Activated CD4-positive, CD25-positive, alpha-beta regulatory T cell treated with anti-CD3 and anti-CD28 coated beads, Interleukin-2, amount 50 U/mL, for 16 hours (primary cell): ENCODE results near the gene MYO5C.

Experiments used
- DNase-seq: peaks from one replicate; pipeline ENCODE4 v3.0.0-alpha.2; 2020; ENCODE audit warnings: low read depth, low spot score

Gene MYO5C

DNA sequence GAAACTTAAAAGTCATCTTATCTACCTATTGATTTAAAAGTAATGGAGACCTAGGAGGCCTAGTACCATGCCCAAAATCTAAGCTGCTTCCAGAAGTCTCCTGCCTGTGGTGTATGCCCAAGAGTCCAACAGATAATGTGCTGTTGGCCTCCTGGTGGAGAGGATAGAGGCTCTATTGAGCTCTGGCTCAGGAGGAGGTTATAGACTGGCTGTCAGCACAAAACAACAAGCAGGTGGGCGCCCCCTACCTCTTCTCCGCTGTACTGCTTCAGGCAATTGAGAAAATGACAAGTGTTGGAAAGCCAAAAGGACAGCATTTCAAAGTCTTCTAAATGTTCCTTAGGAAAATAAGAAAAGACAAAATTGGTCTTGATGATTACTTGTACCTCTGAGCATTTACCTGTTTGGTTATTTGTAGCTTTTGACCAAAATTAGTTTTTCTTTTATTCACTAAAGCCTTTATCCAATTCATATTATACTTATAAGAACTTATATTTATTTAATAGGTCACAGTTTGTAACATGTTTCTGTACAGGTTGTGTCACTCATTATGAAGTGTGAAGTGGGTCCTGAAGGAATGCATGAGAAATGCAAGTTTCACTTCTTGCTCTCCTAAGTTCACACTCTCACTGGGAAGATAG, 87.2 kb downstream of the MYO5C start:
- peak; percentile 61 for DNase-seq

DNA sequence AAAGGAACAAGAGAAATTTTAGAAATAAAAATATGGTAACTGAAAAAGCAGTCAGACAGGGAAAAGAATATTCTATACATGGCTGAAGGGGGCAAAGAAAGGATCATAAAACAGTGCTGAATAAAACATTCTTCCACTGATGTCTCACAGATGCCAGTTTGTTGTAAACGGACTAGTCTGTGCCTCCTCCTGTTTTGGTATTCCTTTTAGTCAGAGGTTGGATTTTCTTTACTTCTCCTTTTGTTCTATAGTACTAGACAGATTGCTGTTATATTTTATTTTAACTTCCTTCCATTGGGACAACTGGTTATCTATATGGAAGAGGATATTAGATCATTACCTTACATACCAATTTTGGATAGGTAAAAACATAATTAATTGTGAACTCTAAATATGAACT, 88.4 kb downstream of the MYO5C start:
- no peak for DNase-seq

- no peak for DNase-seq
Observed at GRCh38 chr15:52206446-52206845, 89.2 kb downstream of the MYO5C start.

- DNase-seq = no peak
Observed at GRCh38 chr15:52204657-52205056, 90.9 kb downstream of the MYO5C start.

- DNase-seq = no peak
Observed at GRCh38 chr15:52200831-52201365, 94.7 kb downstream of the MYO5C start.

DNA sequence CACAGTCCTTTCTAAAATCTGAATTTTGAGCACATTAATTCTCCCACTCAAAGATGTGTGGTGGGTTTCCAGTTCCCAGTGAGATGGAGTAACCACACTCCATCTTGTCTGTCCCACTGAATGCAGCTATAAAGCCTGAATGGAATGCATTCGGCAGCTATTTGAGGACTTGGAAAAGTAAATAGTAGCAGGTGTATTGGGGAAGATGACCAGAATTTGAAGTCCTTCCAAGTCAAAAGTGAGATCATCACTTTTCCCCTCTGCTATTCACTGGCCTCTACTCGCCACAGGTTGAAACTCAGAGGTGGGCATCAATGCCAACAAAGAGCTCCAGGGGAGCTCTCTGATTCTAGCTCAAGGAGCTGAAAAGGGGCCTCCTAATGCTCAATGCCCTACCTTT, 96.3 kb downstream of the MYO5C start:
- no peak for DNase-seq

GRCh38 chr15:52196891-52197290, 98.7 kb downstream of the MYO5C start:
- no peak for DNase-seq

- no peak for DNase-seq
Observed at GRCh38 chr15:52193791-52194190, 101.8 kb downstream of the MYO5C start.

DNA sequence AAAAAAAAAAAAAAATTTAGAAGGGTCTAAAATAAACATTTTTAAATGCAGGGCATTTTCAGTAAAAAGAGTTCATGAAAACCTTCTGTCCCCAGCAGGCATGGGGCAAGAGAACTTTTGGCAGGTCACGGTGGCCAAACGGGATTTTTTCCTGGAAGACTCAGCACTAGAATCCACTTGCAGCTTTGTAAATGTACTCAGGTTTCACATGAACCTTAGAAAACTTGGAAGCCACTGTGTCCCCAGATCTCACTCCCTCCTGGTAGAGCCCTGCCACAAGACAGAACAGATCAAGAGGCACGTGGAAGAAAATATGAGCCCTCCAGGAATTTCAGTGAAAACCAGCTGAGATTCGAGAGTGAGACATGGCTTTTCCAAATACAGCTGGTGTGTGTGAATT, 102.3 kb downstream of the MYO5C start:
- no peak for DNase-seq

DNA sequence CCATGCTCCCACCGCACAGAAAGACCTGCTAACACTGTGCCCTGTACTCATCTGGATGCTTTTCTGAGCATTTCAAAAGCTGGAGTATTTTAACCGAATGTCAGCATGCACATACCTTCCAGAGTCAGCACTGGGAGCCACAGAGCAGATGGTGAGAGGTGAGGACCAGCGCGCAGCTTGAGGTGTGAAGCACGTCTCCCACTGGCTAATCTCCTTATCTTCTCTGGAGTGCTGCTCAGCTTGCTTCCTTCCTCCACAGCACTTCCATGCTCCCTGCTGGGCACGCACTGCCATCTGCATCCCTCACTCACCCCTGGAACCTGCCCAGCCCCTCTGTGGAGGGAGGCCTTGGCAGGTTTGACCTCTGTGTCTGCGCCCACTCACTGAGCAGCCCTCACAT, 104.4 kb downstream of the MYO5C start, which contains the start of gene GNB5:
GNB5 (minus strand) TSS at position 186 of the 400 bp plus-strand sequence. CDS start 6,716 bp downstream, outside the sequence.
- no peak for DNase-seq

- DNase-seq = no peak
Observed at GRCh38 chr15:52186651-52187486, 108.7 kb downstream of the MYO5C start.

DNA sequence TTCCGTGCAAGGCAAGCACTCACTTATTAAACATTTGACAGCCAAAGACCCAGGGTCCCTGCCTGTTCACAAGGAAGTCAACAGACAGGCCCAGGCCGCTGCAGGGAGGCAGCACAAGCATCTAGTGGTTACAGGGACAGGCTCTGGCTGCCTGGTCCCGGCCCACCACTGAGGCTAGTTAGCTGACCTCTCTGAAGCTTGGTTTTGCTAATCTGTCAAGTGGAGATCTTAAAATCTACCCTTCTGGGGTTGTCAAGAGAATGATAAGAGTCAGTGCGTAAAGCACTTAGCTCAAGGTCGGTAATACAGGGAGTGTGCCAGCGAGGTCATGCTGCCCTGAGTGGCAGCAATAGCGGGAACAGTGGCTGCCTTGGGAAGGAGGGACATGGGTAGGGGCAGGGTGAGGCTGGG, 110.4 kb downstream of the MYO5C start:
- no peak for DNase-seq

DNA sequence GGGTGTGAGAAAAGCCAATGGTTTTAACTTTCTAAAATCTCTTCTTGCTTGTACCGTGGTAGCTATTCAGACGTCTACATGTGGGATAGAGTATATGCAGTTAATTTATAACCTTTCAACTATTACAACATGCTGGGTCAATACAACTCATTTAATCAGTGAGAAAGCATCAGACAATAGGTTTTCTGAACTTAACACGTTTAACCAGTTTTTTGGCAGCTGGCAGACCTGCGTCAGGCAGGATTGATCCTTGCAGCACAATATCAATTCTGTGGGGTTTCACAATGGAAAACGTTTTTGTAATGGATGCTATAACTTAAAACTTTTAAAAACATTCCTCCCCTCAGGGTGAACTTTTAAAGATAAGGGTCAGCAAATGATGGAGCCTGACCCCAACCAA, 110.9 kb downstream of the MYO5C start:
- no peak for DNase-seq

GRCh38 chr15:52183562-52184173, 111.9 kb downstream of the MYO5C start:
- DNase-seq = no peak

GRCh38 chr15:52181938-52182780, 113.4 kb downstream of the MYO5C start:
- DNase-seq = no peak

DNA sequence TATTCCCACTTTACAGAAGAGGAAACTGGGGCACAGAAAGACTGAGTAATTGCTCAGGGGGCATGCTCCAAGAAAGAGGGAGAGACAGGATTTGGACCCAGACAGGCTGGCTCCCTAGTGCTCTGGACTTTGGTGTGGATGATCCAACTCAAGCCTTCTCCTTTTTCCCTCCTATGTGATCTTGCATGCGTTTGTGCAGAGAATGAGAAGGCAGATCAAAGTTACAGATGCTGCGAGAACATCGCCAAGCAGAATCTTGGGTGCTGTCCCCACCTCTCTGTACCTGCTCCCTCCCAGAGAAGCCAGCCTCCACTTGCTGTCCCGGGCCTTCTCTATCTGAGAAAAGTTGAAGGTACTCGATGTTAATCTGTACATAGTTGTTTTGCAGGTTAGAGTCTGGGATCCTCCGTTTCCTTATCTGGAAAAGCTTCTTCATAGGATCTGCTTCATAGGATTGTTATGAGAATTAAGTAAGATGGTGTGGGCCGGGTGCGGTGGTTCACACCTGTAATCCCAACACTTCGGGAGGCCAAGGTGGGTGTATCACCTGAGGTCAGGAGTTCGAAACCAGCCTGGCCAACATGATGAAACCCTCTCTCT, 114.7 kb downstream of the MYO5C start:
- DNase-seq = no peak

DNA sequence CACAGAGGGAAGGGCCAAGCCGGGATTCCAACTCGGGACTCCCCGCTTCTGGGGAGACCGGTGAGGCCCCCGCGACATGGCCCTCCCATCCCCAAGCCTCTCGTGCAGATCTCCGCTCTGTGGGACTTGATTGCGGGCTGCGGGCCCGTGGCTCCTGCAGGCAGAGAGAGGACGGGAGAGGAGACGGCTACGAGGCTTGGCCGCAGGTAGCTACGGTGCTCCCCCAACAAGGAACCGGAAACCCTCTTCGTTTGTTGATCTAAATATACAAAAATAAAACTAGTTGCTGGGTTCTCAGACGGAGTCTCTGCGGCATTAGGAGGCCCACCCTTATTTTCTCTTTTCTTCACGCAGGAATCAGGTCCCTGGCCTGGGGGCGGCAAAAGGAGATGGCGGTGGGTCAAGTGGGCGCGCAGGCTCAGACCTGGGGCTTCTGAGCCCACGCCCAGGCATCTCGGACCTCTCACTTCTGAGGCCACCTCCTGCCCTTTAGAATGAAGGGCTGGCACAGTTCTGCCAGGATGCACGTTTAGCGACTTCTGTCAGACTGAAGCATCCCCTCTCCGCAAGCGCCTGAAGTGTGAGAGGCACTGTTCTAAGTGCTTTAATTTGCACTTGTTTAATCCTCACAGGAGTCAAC, 115.3 kb downstream of the MYO5C start:
- DNase-seq = peak; percentile 7

DNA sequence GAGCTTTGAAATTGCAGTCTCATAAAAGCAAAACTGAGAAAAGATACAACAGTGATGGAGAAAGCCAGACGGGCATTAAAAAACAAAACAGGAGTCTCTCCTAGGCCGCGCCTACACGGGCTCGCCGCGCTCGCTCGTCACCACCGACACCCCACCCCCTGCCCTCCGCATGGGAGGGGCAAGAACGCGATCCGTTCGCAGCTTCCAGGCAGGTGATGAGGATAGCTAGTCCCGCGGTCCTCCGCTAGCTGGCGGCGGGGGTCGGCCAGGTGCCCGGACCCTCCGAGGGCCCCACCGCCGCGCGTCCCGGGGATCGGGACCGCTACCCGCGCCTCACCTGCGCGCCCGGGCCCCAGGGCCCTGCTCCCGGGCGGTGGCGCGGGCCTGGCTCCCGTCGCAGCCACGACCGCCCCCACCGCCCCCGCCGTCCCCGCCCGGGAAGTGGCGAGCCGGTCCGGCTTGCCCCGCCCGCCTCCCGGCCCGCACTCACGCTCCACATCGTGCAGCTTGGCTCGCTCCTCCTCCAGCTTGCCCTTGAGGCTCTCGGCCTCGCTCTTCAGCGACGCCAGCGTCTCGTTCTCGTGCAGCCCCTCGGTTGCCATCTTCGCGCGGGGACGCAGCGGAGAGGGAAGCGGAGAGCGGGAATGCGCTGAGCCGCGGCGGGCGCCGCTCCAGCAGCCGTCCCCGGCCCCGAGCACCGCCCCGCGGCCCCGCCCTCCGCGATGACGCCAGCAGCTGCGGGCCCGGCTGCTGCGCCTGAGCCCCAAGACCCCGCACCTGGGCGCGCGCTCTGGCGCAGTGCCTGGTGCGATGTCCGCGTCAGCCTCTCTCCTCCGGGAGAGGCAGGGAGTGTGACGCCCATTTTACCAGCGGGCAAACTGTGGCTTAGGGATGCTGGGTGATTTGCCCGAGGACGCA, 116.1 kb downstream of the MYO5C start:
- DNase-seq = peak; percentile 84

GRCh38 chr15:52178765-52179164, 116.8 kb downstream of the MYO5C start:
- no peak for DNase-seq
